DMS 273 (cell line): Measurements from ENCODE around the gene EFCAB3.
"Not testable (repeated sequence)": the region's sequence is repeated elsewhere in the genome, so short reads cannot be mapped to it uniquely, and the experiment has no call there.

Experiments
- DNase-seq: peaks from one replicate; lab custom pipeline; 2025; ENCODE audit not compliant: unreplicated experiment; lab: John Stamatoyannopoulos, UW

EFCAB3 gene

DNA sequence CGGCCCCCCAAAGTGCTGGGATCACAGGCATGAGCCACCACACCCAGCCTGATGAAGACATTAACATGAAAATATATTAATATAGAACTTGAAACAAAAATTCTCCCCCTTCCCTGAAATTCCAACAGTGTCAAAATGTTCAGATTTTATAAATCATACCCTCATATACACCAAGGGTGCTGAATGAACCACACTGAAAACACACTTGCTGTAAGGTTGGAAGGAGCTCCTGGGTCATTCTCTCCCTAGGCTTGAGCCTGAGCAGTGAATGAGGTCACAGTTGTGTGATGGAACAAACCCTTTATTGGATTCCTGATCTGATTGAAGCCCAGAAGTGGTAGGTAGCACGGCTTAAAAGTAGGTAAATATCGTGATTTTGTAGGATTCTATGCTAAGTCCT lies at the start of gene EFCAB3:
TSS of gene EFCAB3 (plus strand) at position 301 of the 400 bp plus-strand sequence. CDS start 2,427 bp downstream, outside the sequence.
- DNase-seq, result no peak

DNA sequence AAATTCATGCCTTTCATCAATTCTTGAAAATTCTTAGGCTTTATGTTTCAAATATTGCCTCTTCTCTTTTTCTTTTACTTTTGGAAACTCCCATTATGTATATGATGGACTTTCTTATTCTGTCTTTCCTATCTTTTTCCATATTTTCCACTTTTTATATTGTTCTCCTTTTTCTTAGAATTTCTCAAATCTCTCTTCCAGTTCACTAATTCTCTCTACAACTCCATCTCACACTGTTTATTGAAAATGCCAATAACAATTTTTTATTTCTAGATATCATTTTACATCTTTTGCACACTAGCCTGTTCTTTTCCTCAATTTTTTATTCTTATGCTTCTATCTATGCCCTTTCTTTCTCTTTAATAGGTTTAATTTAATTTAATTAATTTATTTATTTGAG lies 43.8 kb upstream of the EFCAB3 start:
- no peak for DNase-seq

DNA sequence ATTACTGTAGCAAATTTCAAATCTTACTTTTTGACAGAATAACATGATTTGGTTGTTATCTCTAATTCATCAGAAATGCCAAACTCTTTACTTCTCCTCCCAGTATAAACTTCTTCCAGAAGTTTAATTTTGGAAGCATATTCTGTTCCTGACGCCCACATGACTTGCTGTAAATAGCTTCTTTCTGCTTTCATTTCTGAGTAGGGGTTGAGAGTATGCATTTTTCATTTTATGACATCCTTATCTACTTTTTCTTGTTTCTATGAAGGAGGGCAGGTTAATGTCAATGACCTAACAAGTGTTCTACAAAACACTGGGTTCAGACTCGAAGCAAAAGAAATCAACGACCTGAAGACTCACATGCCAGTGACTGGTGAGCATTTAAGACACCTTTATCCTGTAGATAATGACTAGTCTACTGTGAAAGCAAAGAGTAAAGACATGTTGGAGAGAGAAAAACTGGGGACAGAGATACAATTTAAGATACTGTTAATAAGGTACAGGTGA lies 36.5 kb upstream of the EFCAB3 start:
- no peak for DNase-seq

DNA sequence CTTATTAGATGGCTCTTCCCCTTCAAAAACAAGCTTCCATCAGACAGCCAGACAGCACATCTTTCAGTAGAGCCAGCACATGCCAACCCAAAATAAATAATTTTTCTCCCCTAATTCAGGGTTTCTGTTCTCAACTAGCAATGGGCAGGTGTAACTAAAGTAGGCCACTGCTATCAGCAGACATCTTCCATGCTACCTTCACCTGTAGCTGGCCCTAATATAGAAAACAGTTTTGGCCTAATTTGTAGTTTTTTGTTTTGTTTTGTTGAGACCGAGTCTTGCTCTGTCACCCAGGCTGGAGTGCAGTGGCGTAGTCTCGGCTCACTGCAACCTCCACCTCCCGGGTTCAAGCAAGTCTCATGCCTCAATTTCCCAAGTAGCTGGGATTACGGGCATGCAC lies 29.2 kb upstream of the EFCAB3 start:
- no peak for DNase-seq

DNA sequence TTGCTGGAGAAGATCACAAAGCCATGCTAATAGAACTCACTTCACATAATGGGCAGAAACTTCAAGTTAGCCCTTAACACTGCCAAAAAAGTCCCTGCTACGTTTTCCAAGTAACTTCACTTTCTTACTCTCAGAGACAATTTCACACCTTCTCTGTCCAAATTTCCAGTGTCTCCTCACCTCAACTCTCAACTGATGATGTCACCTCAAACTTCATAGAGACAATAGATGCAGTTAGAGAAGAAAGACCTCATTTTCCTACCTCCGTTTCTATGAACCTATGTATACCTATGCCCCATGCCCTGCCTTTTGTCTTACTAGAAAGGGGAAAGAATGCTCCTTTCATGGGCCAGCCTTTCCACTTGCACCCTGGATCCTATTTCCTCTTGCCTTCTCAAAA lies 14.2 kb upstream of the EFCAB3 start:
- no peak for DNase-seq

DNA sequence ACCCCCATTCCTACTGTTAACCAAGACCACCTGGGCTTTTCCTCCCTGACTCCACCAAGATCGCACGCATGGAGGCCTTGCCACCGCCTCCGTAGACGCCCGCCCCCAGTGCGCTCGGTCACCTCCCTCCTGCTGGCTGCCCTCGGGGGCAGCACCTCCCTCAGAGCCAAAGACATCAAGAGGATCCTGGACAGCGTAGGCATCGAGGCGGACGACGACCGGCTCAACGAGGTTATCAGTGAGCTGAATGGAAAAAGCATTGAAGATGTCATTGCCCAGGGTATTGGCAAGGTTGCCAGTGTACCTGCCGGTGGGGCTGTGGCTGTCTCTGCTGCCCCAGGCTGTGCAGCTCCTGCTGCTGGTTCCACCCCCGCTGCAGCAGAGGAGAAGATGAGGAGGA lies 1.2 kb downstream of the EFCAB3 start:
- no peak for DNase-seq

DNA sequence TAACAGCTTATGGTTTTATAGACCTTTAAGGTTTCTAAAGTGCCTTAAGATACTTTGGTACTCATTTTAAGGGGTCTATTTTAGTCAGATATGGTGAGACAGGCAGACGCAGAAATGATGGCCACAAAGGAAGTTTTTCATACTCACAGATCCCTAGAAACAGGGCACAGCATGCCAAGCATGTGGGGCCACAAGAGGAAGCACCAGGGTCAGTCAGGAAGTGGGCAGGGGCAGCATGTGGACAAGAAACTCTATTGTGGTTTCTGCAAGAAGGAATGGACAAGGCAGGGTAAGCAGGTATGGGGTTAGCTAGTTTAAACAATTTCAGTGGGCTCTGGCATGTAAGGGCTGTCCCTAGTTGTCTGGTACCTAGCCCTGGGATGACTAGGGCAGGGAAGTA lies 8.5 kb downstream of the EFCAB3 start:
- DNase-seq, result no peak

DNA sequence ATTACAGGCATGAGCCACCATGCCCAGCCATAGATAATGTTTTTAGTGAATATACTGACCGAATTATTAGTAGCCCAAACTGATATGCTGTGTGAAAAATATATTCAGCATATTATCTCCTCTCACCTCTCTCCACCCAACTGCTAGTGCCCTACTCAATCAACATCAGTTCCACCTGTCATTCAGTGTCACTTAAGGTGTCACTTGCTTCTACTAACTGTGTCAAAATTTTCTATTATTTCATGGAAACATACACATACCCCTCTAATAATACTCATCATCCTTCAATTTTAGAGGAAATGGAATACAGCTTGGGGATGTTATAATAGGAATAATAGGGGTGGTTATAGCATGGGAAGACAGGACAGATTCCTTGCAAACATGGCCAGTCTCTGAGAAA lies 12.6 kb downstream of the EFCAB3 start:
- DNase-seq, result no peak

DNA sequence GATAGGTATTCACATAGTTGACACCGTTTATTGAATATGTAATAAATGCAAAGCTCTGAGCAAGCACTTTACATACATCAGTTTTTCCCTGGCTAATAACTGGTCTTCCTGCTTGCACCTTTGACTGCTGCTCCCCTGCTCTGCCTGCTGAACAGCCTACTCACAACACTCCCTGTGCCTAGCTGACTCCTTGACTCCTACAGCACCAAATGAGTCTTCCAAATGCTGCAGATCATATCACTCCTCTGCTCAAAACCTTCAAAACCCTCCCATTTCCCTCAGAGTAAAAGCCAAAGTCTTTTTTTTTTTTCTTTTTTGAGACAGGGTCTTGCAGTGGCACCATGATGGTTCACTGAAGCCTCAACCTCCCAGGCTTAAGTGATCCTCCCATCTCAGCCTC lies 18.5 kb downstream of the EFCAB3 start:
- DNase-seq, result no peak

DNA sequence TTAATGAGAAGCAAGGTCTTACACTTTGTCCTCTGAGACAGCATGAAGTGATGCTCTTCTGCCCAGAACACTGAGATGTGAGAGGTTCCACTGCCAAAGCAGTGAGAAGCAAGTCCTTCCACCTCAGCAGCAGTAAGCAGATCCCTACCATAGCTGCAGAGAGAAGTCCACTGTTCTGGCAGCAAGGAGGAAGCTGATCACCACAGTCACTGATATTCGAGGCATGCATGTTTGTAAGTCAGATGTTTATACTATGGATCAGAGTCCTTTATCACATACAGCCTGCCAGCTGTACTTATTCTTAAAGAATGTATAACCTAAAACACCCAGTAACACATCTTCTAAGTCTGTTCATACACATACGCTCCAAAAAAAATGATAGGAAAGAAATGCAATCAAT lies 25.1 kb downstream of the EFCAB3 start:
- no peak for DNase-seq

DNA sequence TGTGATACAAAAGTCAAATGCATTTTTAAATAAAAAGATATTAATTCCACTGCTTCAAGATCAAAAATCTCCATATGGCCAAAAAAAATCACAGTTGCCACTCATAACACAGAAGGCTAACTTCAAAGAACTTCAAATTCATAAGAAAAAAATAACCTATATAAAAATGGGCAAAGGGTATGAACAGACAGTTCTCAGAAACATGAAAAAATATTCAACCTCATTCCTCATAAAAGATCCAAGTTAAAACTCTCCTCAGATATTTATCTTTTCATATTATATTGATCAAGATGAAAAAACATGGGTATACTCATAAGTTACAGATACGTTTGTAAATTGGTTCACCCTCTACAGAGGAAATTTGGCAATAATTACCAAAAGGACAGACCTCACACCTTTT lies 32.7 kb downstream of the EFCAB3 start:
- not testable (repeated sequence) for DNase-seq

DNA sequence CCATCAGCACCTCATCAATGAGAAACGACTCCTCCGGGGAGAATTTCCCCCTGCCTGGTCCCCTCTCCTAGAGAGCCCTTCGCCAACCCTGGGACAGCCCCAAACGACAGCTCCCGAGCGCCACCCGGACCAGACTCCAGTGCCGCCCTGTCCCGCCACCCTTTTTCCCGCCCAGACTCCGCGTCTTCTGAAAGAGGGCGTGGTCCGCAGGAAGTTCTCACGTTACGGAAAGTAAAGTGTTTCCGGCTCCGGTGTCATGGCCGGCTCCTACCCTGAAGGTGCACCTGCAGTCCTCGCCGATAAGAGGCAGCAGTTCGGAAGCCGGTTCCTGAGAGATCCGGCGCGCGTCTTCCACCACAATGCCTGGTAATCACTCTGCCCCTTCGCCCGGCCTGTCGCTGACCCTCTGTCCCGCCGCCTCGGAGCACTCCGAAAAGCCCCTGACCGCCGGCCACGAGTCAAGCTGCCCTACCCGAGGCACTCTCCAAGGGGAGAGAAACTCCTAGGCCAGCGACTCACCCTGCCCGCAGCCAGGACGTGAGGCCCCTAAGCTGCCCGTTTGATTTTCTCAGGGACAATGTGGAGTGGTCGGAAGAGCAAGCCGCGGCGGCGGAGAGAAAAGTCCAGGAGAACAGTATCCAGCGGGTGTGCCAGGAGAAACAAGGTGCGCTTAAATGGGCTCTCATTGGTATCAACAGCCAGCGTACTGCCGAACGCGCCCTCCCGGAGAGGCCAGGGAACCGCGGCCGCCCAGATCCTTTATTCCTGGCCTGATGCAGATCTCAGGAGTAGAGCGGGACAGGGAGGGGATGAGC lies 43.5 kb downstream of the EFCAB3 start, which contains the start of gene METTL2A:
TSS of gene METTL2A (plus strand) at position 251 of the 815 bp plus-strand sequence. CDS start at position 257, 6 bp downstream.
- peak; percentile 97 for DNase-seq

DNA sequence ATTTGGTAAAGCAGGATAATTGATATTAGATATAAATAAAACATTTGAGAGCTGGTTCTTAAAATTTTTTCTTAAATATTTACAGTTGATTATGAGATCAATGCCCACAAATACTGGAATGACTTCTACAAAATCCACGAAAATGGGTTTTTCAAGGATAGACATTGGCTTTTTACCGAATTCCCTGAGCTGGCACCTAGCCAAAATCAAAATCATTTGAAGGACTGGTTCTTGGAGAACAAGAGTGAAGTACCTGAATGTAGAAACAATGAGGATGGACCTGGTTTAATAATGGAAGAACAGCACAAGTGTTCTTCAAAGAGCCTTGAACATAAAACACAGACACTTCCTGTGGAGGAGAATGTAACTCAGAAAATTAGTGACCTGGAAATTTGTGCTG lies 45.9 kb downstream of the EFCAB3 start:
- not testable (repeated sequence) for DNase-seq

DNA sequence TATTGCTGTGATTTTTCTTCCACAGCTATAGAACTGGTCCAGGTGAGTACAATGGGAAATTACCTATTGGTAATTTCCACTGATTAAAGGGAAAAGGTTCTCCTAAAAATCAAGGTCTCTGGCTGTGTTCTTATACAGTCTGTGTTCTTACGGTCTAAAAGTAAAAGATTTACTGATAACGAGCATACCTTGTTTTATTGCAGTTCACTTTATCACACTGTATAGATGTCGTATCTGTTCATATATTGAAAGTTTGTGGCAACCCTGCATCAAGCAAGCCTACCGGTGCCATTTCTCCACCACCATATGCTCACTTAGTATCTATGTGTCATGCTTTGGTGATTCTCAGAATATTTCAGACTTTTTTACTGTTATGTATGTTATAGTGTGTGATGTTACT lies 54.9 kb downstream of the EFCAB3 start:
- not testable (repeated sequence) for DNase-seq

DNA sequence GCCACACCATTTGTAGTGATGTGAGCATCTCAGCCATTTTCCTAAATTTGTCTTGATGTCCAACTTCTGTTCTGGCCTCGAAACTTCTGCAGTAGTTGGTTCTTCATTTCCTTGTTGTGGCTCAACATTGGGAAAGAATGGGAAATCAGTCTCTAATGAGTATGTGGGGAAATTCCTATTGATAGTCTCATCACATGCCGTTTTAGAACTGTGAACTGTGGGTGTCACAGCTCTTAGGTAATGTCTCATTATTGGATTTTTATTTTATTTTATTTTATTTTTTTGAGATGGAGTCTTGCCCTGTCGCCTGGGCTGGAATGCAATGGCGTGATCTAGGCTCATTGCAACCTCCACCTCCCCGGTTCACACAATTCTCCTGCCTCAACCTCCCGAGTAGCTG lies 60.8 kb downstream of the EFCAB3 start:
- not testable (repeated sequence) for DNase-seq

DNA sequence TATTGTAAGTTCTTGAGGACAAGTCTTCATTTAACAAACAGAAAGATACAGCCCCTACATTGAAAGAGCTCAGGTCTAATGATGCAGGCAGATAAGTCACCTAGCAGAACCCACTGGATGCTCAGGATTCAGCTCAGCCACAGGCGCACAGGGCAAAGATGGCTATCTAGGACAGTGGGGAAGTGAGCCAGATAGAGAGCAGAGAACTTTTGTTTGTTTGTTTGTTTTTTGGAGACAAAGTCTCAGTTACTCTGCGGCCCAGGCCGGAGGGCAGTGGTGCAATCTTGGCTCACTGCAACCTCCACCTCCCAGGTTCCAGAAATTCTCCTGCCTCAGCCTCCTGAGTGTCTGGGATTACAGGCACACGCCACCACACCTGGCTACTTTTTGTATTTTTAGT lies 63.7 kb downstream of the EFCAB3 start:
- DNase-seq, result no peak

DNA sequence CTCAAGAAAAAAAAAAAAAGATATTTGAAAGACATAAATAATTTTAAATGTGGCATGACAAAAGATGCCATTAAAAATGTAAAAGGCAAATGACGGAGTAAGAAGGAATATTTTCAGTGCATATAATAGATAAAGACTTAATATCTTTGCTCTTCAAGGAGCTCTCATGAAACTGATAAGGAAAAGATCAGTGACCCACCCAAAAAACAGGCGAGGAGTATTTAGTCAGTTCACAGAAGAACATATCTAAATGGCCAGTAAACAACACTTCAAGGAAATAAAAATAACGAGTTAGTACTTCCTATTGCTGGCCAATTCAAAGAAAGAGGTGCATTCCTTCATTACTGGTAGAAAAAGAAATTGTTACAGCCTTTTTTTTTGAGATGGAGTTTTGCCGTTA lies 65.4 kb downstream of the EFCAB3 start:
- DNase-seq, result not testable (repeated sequence)

DNA sequence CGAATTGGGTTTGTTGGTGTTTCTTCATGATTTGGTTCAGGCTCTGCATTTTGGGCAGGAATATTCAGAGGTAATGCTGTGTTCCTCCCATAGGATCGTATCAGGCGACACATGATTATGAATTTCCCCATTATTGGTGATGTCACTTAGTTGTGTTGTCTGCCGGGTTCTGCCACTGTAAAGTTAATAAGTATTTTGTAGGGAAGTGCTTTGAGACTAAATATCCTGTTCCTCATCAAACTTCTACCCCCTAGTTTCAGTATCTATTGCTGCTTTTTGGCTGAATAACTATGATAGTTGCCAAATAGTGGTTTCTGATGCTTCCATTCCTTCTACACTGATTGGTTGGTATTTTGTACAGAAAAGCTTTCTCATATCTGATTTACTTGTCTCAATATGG lies 71.8 kb downstream of the EFCAB3 start:
- DNase-seq, result not testable (repeated sequence)

DNA sequence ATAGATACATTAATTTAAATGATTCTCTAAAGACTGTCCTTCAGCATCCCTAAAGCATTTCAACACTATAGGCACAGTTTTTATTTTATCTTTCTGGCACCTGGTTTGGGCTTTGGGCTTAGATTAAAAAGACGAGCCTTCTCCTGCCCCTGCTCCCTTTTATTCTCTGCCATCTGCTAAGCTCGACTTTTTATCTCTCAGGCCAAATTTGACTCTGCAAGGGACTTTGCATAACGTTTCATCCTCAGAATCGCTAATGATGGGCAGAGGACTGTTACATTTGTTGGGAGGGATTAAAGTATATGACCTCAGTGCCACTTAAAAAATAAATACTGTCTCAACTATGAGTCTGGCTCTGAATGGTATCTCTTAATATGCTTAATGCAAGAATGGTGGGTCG lies 72.7 kb downstream of the EFCAB3 start:
- DNase-seq, result peak; percentile 20

DNA sequence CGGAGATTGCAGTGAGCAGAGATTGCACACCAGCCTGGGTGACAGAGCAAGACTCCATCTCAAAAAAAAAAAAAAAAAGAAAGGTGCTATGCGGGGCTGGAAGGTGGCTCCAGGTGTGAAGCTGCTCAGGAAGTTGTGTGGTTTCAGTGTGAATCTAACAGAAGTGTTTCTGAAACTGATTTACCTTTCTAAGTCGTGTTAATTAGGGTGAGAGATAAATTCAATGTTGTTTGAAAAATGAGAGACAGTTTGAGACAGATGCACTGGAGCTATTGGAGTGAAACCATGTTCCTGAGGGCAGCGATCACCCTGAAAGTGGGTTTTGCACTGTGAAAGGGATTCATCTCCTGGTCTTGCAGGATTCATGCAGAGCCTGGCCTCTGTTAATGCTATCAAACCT lies 73.3 kb downstream of the EFCAB3 start:
- DNase-seq, result not testable (repeated sequence)

DNA sequence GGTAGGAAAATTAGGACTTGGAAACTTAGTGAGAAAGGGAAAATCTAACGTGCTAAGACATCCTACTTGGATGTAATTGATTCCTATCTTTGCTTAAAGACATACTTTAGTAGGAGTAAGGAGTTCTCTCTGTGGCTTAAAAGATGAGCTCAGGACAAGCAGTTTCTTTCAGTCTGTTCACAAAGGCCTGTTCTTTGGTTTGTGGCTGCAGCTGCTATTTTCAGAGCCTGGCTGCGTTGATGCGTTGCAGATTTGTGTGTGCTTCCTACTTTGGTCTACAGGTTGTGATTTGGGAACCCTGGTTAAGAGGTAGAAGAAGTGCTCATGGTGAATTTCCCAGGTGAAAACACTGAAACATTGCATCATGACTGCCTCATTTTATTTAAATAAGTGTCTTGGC lies 73.8 kb downstream of the EFCAB3 start:
- DNase-seq, result not testable (repeated sequence)

DNA sequence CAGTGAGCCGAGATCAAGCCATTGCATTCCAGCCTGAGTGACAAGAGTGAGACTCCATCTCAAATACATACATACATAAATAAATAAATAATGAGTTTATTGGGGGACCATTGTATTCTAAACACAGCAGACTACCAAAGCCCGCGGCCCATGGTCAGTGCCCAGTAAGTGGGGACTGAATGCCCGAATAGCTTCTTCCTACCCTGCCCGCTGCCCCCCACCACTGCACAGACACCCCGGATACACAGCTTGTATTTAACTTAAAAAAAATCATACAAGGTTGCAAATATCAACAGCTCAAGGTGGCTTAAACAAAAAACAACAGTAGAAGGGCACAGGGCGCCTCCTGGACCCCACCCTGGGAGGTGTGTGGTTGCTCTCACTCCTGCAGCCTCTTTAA lies 75.7 kb downstream of the EFCAB3 start:
- no peak for DNase-seq

DNA sequence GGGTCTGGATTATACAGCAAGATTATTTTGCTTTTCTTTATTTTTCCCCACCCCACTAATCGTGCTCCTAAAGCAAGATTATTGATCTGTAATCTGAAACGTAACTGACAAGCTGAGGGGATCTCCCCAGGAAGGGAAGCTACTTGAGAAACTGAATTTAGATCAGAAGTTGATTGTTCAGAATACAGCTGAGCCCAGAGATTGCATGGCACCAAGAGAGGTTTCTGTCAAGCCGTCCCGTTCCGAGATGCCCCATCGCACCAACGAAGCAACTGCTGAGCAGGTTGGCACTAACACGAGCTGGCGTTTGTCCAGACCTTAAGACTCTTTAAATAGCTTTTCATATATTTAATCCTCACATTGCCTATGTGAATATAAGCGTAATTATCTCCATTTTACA lies 78.1 kb downstream of the EFCAB3 start:
- not testable (repeated sequence) for DNase-seq
